ENCODE results near the gene FAM210B. TPM values are rescaled to one million over a fixed set of nuclear protein-coding genes. Genes with fewer than 3 reads are reported as not detected.

Gene FAM210B
- total and polyA plus RNA-seq, 2 of the 13 experiments (the other 11 are each of a cell fraction or from before 2014, with no cell fraction given), result 75.9 to 107 TPM

GRCh38 chr20:56359212-56360132 is 698 bp downstream of the FAM210B start (continued):
- no peak for TF ChIP-seq ZNF652 (CRISPR knock-in tag; IDR thresholded peaks at IDR 0.05; ENCODE audit: borderline replicate concordance, low read depth)
- TF ChIP-seq CSRNP1 (CRISPR knock-in tag; IDR thresholded peaks at IDR 0.05), result peak; percentile 77; the same call in 1 of the 2 replicates
- peak; percentile 19 for TF ChIP-seq IKZF4 (CRISPR knock-in tag; IDR thresholded peaks at IDR 0.05; ENCODE audit: borderline replicate concordance, low read depth, not compliant biosample characterization)
- 0 out of 2 replicates have a peak, but pooled peaks have one; percentile 46 for TF ChIP-seq PBX3 (CRISPR knock-in tag; IDR thresholded peaks at IDR 0.05; ENCODE audit: borderline replicate concordance)
- TF ChIP-seq ZNF468 (CRISPR knock-in tag; IDR thresholded peaks at IDR 0.05), result peak; percentile 1; the same call in 1 of the 2 replicates
- TF ChIP-seq TRIM24 (CRISPR knock-in tag; IDR thresholded peaks at IDR 0.05), result no peak
- TF ChIP-seq ERF (CRISPR knock-in tag; IDR thresholded peaks at IDR 0.05), result peak; percentile 44; the same call in 1 of the 2 replicates
- peak; percentile 72 for TF ChIP-seq RBM39 (IDR thresholded peaks at IDR 0.05; ENCODE audit: low read depth, low read length, poor library complexity, severe bottlenecking)
- TF ChIP-seq JUNB (CRISPR knock-in tag; IDR thresholded peaks at IDR 0.05; ENCODE audit: borderline replicate concordance), result no peak
- TF ChIP-seq ZNF235 (CRISPR knock-in tag; IDR thresholded peaks at IDR 0.05; ENCODE audit: borderline replicate concordance), result 0 out of 2 replicates have a peak, but pooled peaks have one; percentile 40
- peak; percentile 77; the same call in 1 of the 2 replicates for TF ChIP-seq KDM2A (CRISPR knock-in tag; IDR thresholded peaks at IDR 0.05; ENCODE audit: borderline replicate concordance, low read depth)
- no peak for TF ChIP-seq SOX6 (IDR thresholded peaks at IDR 0.05)
- peak; percentile 70 for TF ChIP-seq SOX6 (CRISPR knock-in tag; IDR thresholded peaks at IDR 0.05)
- TF ChIP-seq TAF1 (CRISPR knock-in tag; IDR thresholded peaks at IDR 0.05), result peak; percentile 25; the same call in 1 of the 2 replicates
- no peak; the same call in 1 of the 2 replicates for TF ChIP-seq THAP7 (CRISPR knock-in tag; IDR thresholded peaks at IDR 0.05)
- no peak for TF ChIP-seq MATR3 (CRISPR knock-in tag; IDR thresholded peaks at IDR 0.05)
- TF ChIP-seq GTF3A (CRISPR knock-in tag; conservative IDR thresholded peaks at IDR 0.05), result no peak
- TF ChIP-seq BCL3 (CRISPR knock-in tag; IDR thresholded peaks at IDR 0.05), result peak; percentile 30; the same call in 1 of the 2 replicates
- TF ChIP-seq KDM1A (CRISPR knock-in tag; IDR thresholded peaks at IDR 0.05), result no peak; the same call in 1 of the 2 replicates
- TF ChIP-seq ZNF335 (CRISPR knock-in tag; IDR thresholded peaks at IDR 0.05), result 0 out of 2 replicates have a peak, but pooled peaks have one; percentile 18
- peak; percentile 78 for TF ChIP-seq RBFOX2 (IDR thresholded peaks at IDR 0.05; ENCODE audit: low read depth, low read length)
- TF ChIP-seq ZNF800 (CRISPR knock-in tag; IDR thresholded peaks at IDR 0.05), result peak; percentile 84
